ENCODE results near the gene KIRREL3.

DNA sequence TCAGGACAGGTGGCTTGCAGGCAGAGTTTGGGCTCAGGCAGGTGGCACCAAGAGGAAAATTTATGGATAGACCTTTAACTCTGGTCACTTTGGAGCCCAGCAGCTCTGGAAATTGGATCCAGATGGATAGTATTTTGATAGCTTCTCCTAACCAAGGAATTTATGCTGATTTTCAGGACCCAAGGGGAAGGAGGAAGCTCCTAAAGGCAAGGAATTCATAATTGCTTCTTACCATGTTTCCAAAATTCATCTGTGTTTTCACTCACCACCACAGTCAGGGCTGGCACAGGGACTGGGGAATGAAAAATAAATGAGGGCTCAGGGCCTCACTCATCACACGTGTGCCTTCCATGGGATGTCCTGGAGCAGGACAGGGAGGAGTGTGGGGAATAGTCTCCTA, 327.3 kb downstream of the KIRREL3 start:
- TF ChIP-seq GATA3 (IDR thresholded peaks at IDR 0.05; ENCODE audit: low read depth, low read length) = no peak
- TF ChIP-seq GATA2 (IDR thresholded peaks at IDR 0.05; ENCODE audit: low read depth, low read length) = no peak
